ENCODE data around the gene HOMEZ. TPM values are rescaled to one million over a fixed set of nuclear protein-coding genes. Genes with fewer than 3 reads are reported as not detected.

Gene HOMEZ
- total RNA-seq, 4 donors from 2014 or later: 3.5 to 13.6 (median 10.6) TPM

GRCh38 chr14:23258256-23258655 is 27.7 kb downstream of the HOMEZ start:
- ATAC-seq (ENCODE audit: low FRiP score): no peak
- DNase-seq (ENCODE audit: low spot score): no peak
- TF ChIP-seq, protein P1, sequence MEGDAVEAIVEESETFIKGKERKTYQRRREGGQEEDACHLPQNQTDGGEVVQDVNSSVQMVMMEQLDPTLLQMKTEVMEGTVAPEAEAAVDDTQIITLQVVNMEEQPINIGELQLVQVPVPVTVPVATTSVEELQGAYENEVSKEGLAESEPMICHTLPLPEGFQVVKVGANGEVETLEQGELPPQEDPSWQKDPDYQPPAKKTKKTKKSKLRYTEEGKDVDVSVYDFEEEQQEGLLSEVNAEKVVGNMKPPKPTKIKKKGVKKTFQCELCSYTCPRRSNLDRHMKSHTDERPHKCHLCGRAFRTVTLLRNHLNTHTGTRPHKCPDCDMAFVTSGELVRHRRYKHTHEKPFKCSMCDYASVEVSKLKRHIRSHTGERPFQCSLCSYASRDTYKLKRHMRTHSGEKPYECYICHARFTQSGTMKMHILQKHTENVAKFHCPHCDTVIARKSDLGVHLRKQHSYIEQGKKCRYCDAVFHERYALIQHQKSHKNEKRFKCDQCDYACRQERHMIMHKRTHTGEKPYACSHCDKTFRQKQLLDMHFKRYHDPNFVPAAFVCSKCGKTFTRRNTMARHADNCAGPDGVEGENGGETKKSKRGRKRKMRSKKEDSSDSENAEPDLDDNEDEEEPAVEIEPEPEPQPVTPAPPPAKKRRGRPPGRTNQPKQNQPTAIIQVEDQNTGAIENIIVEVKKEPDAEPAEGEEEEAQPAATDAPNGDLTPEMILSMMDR (IDR thresholded peaks at IDR 0.05): no peak

DNA sequence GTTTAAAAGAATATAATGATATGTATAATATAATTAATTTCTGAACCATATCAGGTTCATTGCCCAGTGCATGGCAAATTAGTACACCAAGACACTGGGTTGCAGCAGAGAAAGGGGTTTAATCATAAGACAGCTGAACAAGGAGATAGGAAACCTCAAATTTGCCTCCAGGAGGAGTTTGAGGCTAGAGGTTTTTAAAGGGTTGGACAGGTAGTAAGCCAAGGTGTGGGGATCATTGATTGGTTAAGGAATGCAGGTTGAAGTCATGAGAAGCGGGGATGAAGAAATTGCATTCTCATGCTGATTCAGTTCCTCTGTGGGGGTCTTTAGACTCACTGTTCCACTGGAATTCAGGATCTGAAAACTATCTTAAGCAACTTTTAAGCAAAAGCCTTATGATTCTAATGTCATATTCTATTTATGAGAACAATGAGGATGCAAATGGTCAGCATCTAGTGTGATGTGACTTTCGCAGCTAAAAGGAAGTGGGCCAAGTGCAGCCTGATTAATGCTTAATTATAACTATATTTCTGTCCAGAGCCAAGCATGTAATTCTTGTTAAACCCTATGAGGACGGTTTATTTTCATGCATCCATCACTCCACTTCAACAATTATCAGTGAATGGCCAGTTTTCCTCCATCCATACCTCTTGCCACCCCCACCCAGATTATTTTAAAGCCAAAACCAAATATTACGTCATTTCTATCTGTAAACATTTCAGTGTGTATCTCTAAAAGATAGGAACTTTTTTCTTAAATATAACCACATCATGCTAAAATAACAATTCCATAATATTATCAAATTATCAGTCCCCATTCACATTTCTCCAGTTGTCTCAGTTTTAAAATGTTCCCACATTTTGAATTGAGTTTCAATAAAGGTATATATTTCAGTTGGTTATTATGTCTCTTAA is 33.3 kb downstream of the HOMEZ start:
- ATAC-seq (ENCODE audit: low FRiP score): no peak
- TF ChIP-seq, protein P1 (IDR thresholded peaks at IDR 0.05): no peak
- DNase-seq (ENCODE audit: low spot score): no peak

DNA sequence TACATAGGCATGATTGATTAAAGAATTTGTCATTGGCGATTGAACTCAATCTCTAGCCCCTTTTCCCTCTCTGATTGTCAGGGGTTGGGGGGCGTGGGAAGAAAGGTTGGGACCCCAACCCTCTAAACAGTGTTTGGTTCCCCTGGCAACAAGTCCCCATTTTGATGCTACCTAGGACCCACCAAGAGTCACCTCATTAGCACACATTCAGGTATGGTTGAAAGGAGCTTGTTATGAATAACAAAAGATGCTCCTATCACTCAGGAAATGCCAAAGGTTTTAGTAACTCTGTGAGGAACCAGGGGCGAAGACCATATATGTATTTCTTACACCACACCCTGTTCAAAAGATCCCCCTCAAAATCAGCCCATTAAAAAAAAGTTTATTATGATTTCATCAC is 33.9 kb downstream of the HOMEZ start:
- no peak for ATAC-seq (ENCODE audit: low FRiP score)
- no peak for DNase-seq (ENCODE audit: low spot score)
- TF ChIP-seq, protein P1 (IDR thresholded peaks at IDR 0.05): no peak

- no peak for ATAC-seq (ENCODE audit: low FRiP score)
- TF ChIP-seq, protein P1 (IDR thresholded peaks at IDR 0.05): no peak
- DNase-seq (ENCODE audit: low spot score): no peak
Observed at GRCh38 chr14:23249824-23250223, 36.1 kb downstream of the HOMEZ start.

DNA sequence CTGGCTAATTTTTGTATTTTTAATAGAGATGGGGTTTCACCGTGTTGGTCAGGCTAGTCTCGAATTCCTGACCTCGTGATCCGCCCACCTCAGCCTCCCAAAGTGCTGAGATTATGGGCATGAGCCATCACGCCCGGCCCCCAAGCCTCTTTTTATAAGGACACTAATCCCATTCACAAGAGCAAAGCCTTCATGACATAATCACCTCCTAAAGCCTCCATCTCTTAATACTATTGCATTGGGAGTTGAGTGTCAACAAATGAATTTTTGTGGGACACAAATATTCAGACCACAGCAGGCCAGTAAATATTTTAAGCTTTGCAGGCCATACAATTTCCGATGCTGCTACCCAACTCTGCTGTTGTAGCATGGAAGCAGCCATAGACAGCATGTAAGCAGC is 37.3 kb downstream of the HOMEZ start:
- no peak for DNase-seq (ENCODE audit: low spot score)
- TF ChIP-seq, protein P1 (IDR thresholded peaks at IDR 0.05): no peak
- no peak for ATAC-seq (ENCODE audit: low FRiP score)

- DNase-seq (ENCODE audit: low spot score): no peak
- TF ChIP-seq, protein P1 (IDR thresholded peaks at IDR 0.05): no peak
- no peak for ATAC-seq (ENCODE audit: low FRiP score)
Observed at GRCh38 chr14:23245282-23245681, 40.6 kb downstream of the HOMEZ start.

- TF ChIP-seq, protein P1 (IDR thresholded peaks at IDR 0.05): no peak
- no peak for ATAC-seq (ENCODE audit: low FRiP score)
- no peak for DNase-seq (ENCODE audit: low spot score)
Observed at GRCh38 chr14:23243066-23243465, 42.9 kb downstream of the HOMEZ start.

All from omental fat pad (tissue), 4 donors.